Parathyroid adenoma (tissue), 2 donors: ENCODE results near the gene POLD2.

ENCODE experiments used
- H2AFZ ChIP-seq: fragments of 300-600 bp; sonication (generic); one replicate; pipeline ENCODE4 v1.7.0; 2017; ENCODE audit warnings: antibody characterized with exemption, mild to moderate bottlenecking
- H3K27ac ChIP-seq: fragments of 300-600 bp; sonication (generic); one replicate; pipeline ENCODE4 v1.7.0; 2017
- H3K27me3 ChIP-seq: fragments of 300-600 bp; sonication (generic); one replicate; pipeline ENCODE4 v1.7.0; 2017; ENCODE audit warnings: low read length; ENCODE audit not compliant: control insufficient read depth, insufficient read depth
- H3K36me3 ChIP-seq: fragments of 300-600 bp; sonication (generic); one replicate; pipeline ENCODE4 v1.7.0; 2017; ENCODE audit warnings: low read length; ENCODE audit not compliant: control insufficient read depth, insufficient read depth
- H3K4me1 ChIP-seq: fragments of 300-600 bp; sonication (generic); one replicate; pipeline ENCODE4 v1.7.0; 2017; ENCODE audit warnings: control low read depth
- H3K4me2 ChIP-seq: fragments of 300-600 bp; sonication (generic); one replicate; pipeline ENCODE4 v1.7.0; 2017; ENCODE audit warnings: low read length
- H3K4me3 ChIP-seq: fragments of 300-600 bp; sonication (generic); one replicate; pipeline ENCODE4 v1.7.0; 2017; ENCODE audit warnings: low read depth, low read length
- H3K79me2 ChIP-seq: fragments of 300-600 bp; sonication (generic); one replicate; pipeline ENCODE4 v1.7.0; 2017; ENCODE audit warnings: control low read depth
- H3K9ac ChIP-seq: fragments of 300-600 bp; sonication (generic); one replicate; pipeline ENCODE4 v1.7.0; 2017; ENCODE audit warnings: mild to moderate bottlenecking
- H3K9me3 ChIP-seq: fragments of 300-600 bp; sonication (generic); one replicate; pipeline ENCODE4 v1.7.0; 2017; ENCODE audit warnings: low read length; ENCODE audit not compliant: control insufficient read depth
- CTCF ChIP-seq: fragments of 300-600 bp; sonication (generic); IDR thresholded peaks from one replicate; pipeline ENCODE4 v1.7.0; 2017; ENCODE audit warnings: antibody characterized with exemption, mild to moderate bottlenecking
- donor health status: primary hyperparathyroidism.

POLD2 gene

DNA sequence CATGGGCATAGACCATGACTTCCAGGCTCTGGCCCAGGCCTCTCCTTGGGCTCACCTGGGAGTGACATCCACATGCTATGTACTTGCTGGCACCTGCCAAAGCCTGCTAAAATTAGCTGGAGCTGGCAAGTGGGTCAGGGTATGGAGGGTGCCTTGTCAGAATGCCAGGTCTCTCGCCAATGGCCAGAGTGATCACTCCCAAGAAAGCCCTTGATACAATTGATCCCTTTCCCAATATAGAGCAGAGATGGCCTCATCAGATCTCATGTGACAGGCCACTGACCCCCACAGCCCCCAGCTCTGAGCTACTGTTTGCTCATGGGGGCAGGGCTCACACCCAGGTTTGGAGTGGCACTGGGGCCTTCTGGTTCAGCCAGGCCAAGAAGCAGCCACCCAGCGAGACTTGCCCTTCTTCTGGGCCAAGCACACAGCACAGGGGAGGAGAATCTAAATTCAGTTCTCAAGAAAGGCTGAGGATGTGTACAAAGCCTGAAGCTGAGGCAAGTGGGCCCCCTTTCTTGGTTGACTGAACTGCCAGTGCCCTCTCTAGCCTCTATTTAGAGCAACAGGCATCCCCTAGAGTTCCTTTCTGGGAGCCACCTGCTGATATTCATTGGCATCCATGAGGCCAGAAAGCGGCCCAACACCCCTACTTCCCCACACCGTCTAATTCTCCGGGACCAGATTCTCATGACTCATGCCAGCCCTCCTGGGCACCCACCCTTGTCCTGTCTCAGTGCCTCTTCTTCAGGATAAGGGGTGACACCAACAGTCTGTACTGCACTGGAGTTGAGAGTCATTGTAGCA is 36.7 kb upstream of the POLD2 start:
- Histone ChIP-seq H3K27ac (no peak overlapping the region), H3K36me3 (no peaks in the 10 kb centered on the region), H3K4me3 (no peak overlapping the region), H3K4me1 (no peaks in the 10 kb centered on the region), H2AFZ (no peak overlapping the region), H3K9me3 (no peaks in the 10 kb centered on the region), H3K9ac (no peak overlapping the region), H3K79me2 (no peaks in the 10 kb centered on the region), H3K27me3 (no peaks in the 10 kb centered on the region), H3K4me2 (no peak overlapping the region)
- no peak for TF ChIP-seq CTCF

DNA sequence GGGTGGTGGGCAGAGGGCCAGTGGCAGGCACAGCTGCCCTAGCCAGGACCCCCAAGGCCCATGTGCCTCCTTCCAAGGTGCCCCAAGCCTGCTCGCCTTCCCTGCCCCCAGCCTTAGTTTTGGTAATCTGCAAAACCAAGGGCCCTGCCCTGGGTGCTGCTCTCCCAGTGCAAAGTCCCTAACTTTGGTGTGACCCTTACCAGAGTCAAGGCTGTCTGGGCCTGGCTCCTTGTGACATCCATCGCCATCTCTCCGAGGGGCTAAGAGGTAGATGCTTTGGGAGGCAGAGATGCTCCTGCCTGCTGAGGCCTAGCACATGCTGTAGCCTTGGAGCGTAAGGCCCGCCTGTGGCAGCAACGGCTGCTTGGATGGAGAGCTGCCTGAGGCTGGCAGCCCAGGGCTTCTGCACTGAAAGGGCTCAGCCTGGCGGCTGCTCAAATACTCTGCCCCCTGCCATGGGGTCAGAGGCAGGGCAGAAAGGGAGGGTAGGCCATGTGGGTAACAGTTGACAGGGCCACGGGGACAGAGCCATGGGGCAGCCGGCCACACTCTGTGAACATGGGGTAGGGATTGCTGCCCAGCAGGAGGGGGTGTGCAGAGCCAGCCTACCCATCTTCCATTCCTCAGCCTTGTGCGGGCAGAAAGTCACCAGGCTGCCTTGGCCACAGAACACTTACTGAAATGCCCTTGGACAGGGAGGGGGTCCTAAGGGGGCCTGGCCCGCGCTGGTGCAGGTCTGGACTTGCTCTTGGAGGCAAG is 35.7 kb upstream of the POLD2 start:
- Histone ChIP-seq H3K27ac (no peak overlapping the region), H3K79me2 (no peaks in the 10 kb centered on the region), H3K4me1 (no peaks in the 10 kb centered on the region), H3K27me3 (no peaks in the 10 kb centered on the region), H3K4me2 (no peak overlapping the region), H3K4me3 (no peak overlapping the region), H3K9ac (no peak overlapping the region), H2AFZ (no peak overlapping the region), H3K9me3 (no peaks in the 10 kb centered on the region), H3K36me3 (no peaks in the 10 kb centered on the region)
- no peak for TF ChIP-seq CTCF

GRCh38 chr7:44158096-44158872 is 34.9 kb upstream of the POLD2 start:
- no peak overlapping the region for H2AFZ ChIP-seq
- no peak overlapping the region for H3K4me2 ChIP-seq
- no peak overlapping the region for H3K4me3 ChIP-seq
- no peak for TF ChIP-seq CTCF
- H3K27me3 ChIP-seq = no peaks in the 10 kb centered on the region
- H3K36me3 ChIP-seq = no peaks in the 10 kb centered on the region
- no peak overlapping the region for H3K9ac ChIP-seq
- no peak overlapping the region for H3K27ac ChIP-seq
- H3K9me3 ChIP-seq = no peaks in the 10 kb centered on the region
- no peaks in the 10 kb centered on the region for H3K4me1 ChIP-seq
- no peaks in the 10 kb centered on the region for H3K79me2 ChIP-seq

- Histone ChIP-seq H3K4me2 (no peak overlapping the region), H3K27me3 (no peaks in the 10 kb centered on the region), H3K36me3 (no peaks in the 10 kb centered on the region), H3K4me3 (no peak overlapping the region), H3K4me1 (no peaks in the 10 kb centered on the region), H3K9me3 (no peaks in the 10 kb centered on the region), H2AFZ (no peak overlapping the region), H3K27ac (no peak overlapping the region), H3K79me2 (no peaks in the 10 kb centered on the region), H3K9ac (no peak overlapping the region)
- TF ChIP-seq CTCF = no peak
Observed at GRCh38 chr7:44157116-44158080, 34.0 kb upstream of the POLD2 start.
